Nephron progenitor cell (in vitro differentiated cells): ENCODE data around the gene TRIM62.

Experiments
- DNase-seq: peaks from one replicate; pipeline ENCODE4 v3.0.0; 2021
- H3K27ac Mint-ChIP-seq: 2 replicates; pipeline ENCODE4 v1.8.0; 2021; ENCODE audit warnings: mild to moderate bottlenecking, moderate library complexity, mixed read lengths
- H3K27me3 Mint-ChIP-seq: 2 replicates; pipeline ENCODE4 v1.8.0; 2021; ENCODE audit warnings: mild to moderate bottlenecking, low read depth, mixed read lengths; ENCODE audit not compliant: poor library complexity
- H3K36me3 Mint-ChIP-seq: 2 replicates; pipeline ENCODE4 v1.8.0; 2021; ENCODE audit warnings: low read depth, mixed read lengths
- H3K4me1 Mint-ChIP-seq: 2 replicates; pipeline ENCODE4 v1.8.0; 2021; ENCODE audit warnings: mixed read lengths
- H3K4me3 Mint-ChIP-seq: 2 replicates; pipeline ENCODE4 v1.8.0; 2021; ENCODE audit warnings: mild to moderate bottlenecking, moderate library complexity, mixed read lengths
- H3K9me3 Mint-ChIP-seq: 2 replicates; pipeline ENCODE4 v1.8.0; 2021; ENCODE audit warnings: mild to moderate bottlenecking, moderate library complexity, mixed read lengths
- TF ChIP-seq, protein P1 (sequence below): fragments of 200-600 bp; sonication (generic); IDR thresholded peaks from 2 replicates; pipeline ENCODE4 v1.5.0; 2021; ENCODE audit warnings: antibody characterized with exemption

Gene TRIM62

DNA sequence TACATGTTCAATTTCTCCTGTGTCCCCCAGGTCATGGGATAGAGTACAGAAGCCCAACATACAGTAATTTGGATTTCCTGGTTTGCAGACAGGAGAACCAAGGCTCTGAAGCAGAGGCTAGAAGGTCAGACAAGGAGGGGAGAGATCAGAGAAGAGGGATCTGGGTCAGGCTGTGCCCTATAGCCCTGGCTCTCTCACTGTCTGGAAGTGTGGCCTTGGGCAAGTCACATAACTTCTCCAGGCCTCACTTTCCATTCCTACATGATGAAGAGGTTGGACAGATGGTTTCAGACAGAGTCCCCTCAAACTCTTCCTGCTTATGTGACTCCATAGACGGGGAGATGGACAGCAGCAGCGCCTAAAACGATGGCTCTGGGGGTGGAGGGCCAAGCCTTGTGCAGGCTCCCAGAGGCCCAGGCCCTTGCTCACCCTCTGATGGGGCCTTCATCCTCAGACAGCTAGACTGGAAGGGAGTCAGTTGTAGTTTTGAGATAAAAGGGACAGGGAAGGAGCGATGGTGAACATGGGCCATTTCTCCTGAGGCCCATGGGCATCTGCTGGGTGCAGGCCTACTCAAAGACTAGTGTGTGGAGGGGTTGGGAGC is 2.9 kb downstream of the TRIM62 start:
- H3K4me1 Mint-ChIP-seq, result peaks cover 59% of the 10 kb centered on the region
- peaks cover 4% of the 10 kb centered on the region for H3K36me3 Mint-ChIP-seq
- H3K4me3 Mint-ChIP-seq, result peak overlapping the region; percentile 13
- H3K27ac Mint-ChIP-seq, result no peak overlapping the region
- no peak for DNase-seq
- peaks cover 5% of the 10 kb centered on the region for H3K27me3 Mint-ChIP-seq
- TF ChIP-seq, protein P1, sequence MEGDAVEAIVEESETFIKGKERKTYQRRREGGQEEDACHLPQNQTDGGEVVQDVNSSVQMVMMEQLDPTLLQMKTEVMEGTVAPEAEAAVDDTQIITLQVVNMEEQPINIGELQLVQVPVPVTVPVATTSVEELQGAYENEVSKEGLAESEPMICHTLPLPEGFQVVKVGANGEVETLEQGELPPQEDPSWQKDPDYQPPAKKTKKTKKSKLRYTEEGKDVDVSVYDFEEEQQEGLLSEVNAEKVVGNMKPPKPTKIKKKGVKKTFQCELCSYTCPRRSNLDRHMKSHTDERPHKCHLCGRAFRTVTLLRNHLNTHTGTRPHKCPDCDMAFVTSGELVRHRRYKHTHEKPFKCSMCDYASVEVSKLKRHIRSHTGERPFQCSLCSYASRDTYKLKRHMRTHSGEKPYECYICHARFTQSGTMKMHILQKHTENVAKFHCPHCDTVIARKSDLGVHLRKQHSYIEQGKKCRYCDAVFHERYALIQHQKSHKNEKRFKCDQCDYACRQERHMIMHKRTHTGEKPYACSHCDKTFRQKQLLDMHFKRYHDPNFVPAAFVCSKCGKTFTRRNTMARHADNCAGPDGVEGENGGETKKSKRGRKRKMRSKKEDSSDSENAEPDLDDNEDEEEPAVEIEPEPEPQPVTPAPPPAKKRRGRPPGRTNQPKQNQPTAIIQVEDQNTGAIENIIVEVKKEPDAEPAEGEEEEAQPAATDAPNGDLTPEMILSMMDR, result no peak
- H3K9me3 Mint-ChIP-seq, result no peaks in the 10 kb centered on the region

DNA sequence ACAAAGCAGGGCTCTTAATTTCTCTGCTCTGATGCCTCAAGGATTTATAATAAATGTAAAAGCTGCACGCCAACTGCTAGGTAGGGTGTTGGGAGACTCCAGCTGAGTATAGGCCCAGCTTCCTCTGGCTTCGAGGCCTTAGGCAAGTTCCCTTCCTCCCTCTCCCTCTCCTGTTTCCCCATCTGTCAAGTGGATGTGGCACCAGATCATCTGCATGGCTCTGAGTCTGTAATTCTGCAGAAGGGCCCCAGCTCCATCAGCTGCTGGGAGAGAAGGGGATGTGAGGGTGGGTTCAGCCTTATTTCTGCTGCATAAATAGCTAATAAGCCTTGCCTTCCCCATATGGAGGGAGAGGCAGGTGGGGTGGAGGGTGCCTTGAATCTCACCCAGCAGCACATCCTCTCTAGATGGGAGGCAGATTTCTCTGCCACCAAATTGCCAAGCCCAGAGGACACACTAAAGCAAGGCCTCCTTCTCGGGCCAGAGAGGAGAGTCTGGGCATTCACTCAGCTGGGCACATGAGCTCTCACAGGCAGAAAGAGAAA is 3.8 kb downstream of the TRIM62 start:
- DNase-seq, result no peak
- peaks cover 4% of the 10 kb centered on the region for H3K36me3 Mint-ChIP-seq
- no peaks in the 10 kb centered on the region for H3K9me3 Mint-ChIP-seq
- H3K4me3 Mint-ChIP-seq, result no peak overlapping the region
- H3K27me3 Mint-ChIP-seq, result peaks cover 6% of the 10 kb centered on the region
- TF ChIP-seq, protein P1, result no peak
- H3K4me1 Mint-ChIP-seq, result peaks cover 56% of the 10 kb centered on the region
- H3K27ac Mint-ChIP-seq, result no peak overlapping the region

DNA sequence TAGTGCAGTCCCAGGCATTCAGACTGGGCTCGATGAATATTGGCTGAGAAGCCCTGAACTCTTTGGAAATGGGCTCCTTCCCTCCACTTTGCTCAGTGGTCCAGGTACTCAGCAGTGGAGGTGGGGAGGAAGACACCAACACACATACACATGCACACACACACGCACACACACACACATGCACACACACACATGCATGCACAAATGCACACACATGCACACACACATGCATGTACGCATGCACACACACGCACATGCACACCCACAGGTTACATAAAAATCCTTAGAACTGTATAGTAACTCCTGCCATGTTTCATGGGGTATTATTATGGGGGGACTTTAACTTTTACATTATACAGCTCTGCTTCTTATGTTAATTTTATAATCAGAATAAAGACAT is 5.0 kb downstream of the TRIM62 start:
- Mint-ChIP-seq H3K27ac (no peak overlapping the region), H3K9me3 (no peaks in the 10 kb centered on the region), H3K4me1 (peaks cover 57% of the 10 kb centered on the region), H3K4me3 (no peak overlapping the region), H3K27me3 (peaks cover 3% of the 10 kb centered on the region), H3K36me3 (peaks cover 4% of the 10 kb centered on the region)
- no peak for DNase-seq
- TF ChIP-seq, protein P1, result no peak

DNA sequence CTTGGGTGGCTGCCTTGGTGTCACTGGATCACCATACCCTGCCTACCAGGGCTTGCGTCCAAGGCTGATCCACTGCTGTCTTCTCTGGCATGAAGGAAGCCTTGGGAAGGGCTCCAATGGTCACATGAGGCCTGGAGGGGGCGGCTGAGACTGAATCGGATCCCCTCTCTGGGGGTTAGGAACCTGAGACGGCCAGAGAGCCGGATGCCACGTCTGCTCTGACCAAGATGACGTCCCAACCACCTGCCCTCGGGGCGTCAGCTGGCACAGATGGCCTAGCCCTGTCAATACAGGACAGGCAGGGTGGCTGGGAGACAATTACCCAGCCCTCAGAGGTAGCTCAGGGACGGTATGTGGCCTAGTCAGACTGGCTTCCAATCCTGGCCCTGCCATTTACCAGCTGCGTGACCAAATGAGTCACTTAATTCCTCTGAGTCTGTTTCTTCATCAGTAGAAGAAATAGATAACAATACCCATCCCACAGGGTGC is 5.4 kb downstream of the TRIM62 start:
- TF ChIP-seq, protein P1, result no peak
- DNase-seq, result no peak
- Mint-ChIP-seq H3K36me3 (peaks cover 4% of the 10 kb centered on the region), H3K27me3 (peaks cover 3% of the 10 kb centered on the region), H3K27ac (no peak overlapping the region), H3K9me3 (no peaks in the 10 kb centered on the region), H3K4me1 (peaks cover 60% of the 10 kb centered on the region), H3K4me3 (no peak overlapping the region)

DNA sequence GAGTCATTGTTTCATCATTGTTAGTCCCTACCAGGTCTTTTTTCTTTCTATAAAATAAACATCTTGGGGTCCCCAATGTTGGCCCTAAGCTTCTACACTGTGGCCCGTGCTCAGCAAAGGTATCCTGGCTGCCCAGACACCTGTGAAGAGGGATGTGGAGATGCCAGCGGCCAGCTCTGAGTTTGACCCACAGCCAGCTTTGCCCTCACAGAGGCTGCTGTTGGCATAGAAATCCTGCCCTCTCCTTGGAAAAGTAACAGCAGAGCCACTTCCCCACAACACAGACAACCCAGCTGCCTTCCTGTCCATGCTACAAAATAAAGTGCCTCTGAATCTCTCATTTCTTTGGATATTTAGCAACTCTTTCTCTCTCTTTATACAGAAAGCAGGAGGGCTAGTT is 6.0 kb downstream of the TRIM62 start:
- Mint-ChIP-seq H3K4me3 (no peak overlapping the region), H3K36me3 (peaks cover 4% of the 10 kb centered on the region), H3K9me3 (no peaks in the 10 kb centered on the region), H3K27ac (no peak overlapping the region), H3K27me3 (peaks cover 3% of the 10 kb centered on the region), H3K4me1 (peaks cover 63% of the 10 kb centered on the region)
- no peak for DNase-seq
- TF ChIP-seq, protein P1, result no peak

DNA sequence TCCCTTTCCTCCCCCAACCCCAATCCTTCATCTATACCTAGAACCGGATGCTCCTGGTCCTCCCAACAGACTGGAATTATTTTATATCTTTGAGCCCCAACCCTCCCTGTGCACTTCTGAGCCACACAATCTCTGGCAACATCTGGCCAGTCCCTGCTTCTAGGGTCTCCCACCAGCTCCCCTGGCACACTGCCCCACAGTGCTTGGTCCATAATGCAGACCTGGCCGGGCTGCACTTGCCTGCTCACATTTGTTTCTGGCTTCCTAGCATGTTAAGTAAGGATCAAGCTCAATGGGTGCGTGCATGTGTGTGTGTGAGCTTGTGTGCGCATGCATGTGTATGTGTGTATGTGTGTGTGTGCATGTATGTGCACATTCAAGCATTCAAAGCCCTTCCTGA is 8.8 kb downstream of the TRIM62 start:
- Mint-ChIP-seq H3K27me3 (peaks cover 3% of the 10 kb centered on the region), H3K9me3 (no peaks in the 10 kb centered on the region), H3K4me1 (peaks cover 66% of the 10 kb centered on the region), H3K27ac (no peak overlapping the region), H3K36me3 (peaks cover 4% of the 10 kb centered on the region), H3K4me3 (no peak overlapping the region)
- DNase-seq, result no peak
- TF ChIP-seq, protein P1, result no peak
